Duodenal mucosa (tissue), 2 donors: ENCODE results near the gene PUM2.
"Not testable (repeated sequence)": the region's sequence is repeated elsewhere in the genome, so short reads cannot be mapped to it uniquely, and the experiment has no call there.

Source experiments
- H3K27ac ChIP-seq: one replicate; pipeline ENCODE4 v1.7.0; 2013; ENCODE audit warnings: low read depth, low read length
- H3K27me3 ChIP-seq, 2 donors: one replicate each; pipeline ENCODE4 v1.7.0; 2013; ENCODE audit warnings: low read length in 2 of 2, control low read depth in 1 of 2; ENCODE audit not compliant: insufficient read depth in 2 of 2, control insufficient read depth in 1 of 2
- H3K36me3 ChIP-seq, 2 donors: one replicate each; pipeline ENCODE4 v1.7.0; 2013; ENCODE audit warnings: low read length in 2 of 2, control low read depth in 1 of 2; ENCODE audit not compliant: insufficient read depth in 2 of 2, control insufficient read depth in 1 of 2
- H3K4me1 ChIP-seq, 2 donors: one replicate each; pipeline ENCODE4 v1.7.0; 2013; ENCODE audit warnings: low read length in 2 of 2, control low read depth in 1 of 2; ENCODE audit not compliant: insufficient read depth in 2 of 2, control insufficient read depth in 1 of 2
- H3K4me3 ChIP-seq, 2 donors: one replicate each; pipeline ENCODE4 v1.7.0; 2013; ENCODE audit warnings: low read length in 2 of 2, low read depth in 1 of 2
- H3K9ac ChIP-seq, 2 donors: one replicate each; pipeline ENCODE4 v1.7.0; 2013; ENCODE audit warnings: low read length in 2 of 2, low read depth in 1 of 2
- H3K9me3 ChIP-seq, 2 donors: one replicate each; pipeline ENCODE4 v1.7.0; 2013; ENCODE audit warnings: low read length in 2 of 2, control low read depth in 1 of 2; ENCODE audit not compliant: control insufficient read depth in 1 of 2

Gene PUM2

GRCh38 chr2:20384953-20385352 lies 34.3 kb upstream of the PUM2 start:
- Histone ChIP-seq H3K9ac (no peak overlapping the region), H3K9me3 (no peaks in the 10 kb centered on the region), H3K4me3 (no peak overlapping the region), H3K4me1 (peaks cover 22 to 24% of the 10 kb centered on the region in 2 donors), H3K27me3 (no peaks in the 10 kb centered on the region), H3K36me3 (no peaks in the 10 kb centered on the region), H3K27ac (no peak overlapping the region)

- Histone ChIP-seq H3K27ac (no peak overlapping the region), H3K9me3 (no peaks in the 10 kb centered on the region), H3K27me3 (no peaks in the 10 kb centered on the region), H3K4me3 (no peak overlapping the region), H3K4me1 (peaks cover 22 to 24% of the 10 kb centered on the region in 2 donors), H3K9ac (no peak overlapping the region), H3K36me3 (no peaks in the 10 kb centered on the region)
Measured at GRCh38 chr2:20382965-20383810, 32.5 kb upstream of the PUM2 start.

DNA sequence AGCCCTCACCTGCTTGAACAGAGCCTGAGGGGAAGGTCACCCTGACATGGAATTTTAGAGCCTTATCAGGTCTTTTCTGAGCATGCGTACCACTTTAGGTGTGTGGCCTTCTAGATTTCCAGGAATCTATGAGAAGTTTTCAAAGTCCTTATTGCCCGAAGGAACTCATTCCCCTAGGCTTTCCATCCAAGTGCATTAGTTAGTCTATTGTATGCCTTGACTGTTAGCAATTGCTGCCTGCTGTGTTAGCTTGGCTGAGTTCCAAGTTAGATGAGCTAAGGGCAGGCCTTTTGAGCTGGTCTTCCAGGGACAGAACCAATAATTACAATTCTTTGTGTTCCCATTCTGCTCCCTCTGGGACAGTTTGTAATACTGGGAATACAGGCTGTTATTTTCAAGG lies 30.8 kb upstream of the PUM2 start:
- H3K9ac ChIP-seq = no peak overlapping the region
- no peaks in the 10 kb centered on the region for H3K27me3 ChIP-seq
- no peak overlapping the region for H3K4me3 ChIP-seq
- no peaks in the 10 kb centered on the region for H3K36me3 ChIP-seq
- H3K9me3 ChIP-seq = no peaks in the 10 kb centered on the region
- peaks cover 22 to 23% of the 10 kb centered on the region in 2 donors for H3K4me1 ChIP-seq
- no peak overlapping the region for H3K27ac ChIP-seq

DNA sequence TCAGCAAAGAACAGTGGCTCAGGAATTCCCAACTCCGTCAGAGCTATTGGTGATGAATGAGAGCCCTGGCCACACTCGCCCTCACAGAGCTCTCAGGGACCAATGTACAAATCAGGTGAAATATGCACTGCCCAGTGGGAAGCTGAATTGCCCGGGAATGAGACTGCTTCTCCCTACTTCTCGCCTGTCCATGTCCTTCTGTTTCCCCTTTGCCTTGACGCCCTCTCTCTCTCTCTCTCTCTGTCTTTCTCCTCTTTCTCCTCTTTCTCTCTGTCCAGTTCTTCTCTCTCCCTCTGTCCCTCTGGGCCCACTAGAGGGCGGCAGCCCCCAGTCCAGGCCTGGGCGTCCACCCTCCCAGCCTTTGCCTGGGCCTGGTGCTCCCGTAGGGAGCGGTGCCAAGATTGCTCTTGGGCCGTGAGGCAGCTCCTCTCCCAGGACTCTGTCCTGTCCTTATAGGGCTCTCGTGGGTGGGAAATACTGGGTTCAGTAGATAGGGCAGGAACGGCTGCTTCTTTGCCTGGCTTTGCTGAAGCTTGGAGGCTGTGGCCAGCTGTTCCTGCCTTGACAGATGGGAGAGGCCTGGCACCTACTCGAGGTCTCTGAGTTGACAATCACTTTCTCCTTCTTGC lies 28.4 kb upstream of the PUM2 start:
- Histone ChIP-seq H3K9ac (no peak overlapping the region), H3K4me3 (no peak overlapping the region), H3K27ac (no peak overlapping the region), H3K36me3 (no peaks in the 10 kb centered on the region), H3K4me1 (peaks cover 6 to 7% of the 10 kb centered on the region in 2 donors), H3K27me3 (no peaks in the 10 kb centered on the region), H3K9me3 (no peaks in the 10 kb centered on the region)

DNA sequence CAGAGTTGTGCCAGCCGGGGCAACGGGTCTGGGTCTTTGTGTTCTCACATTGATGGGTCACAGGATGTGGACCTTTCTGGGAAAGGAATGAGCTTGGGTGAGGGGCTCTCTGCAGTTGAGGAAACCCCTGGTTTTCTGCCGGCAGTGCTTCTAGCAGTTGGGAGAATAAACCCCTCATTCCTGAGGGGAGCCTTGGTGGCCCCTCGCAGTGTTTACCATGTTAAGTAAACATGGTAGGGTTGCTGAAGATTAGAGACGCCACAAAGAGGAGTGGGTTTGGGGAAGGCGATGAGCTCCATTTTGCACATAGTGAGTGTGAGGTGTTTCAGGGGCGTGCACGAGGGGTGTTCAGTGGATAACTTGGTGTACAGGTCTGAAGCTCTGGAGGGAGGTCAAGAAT lies 27.7 kb upstream of the PUM2 start:
- Histone ChIP-seq H3K9ac (no peak overlapping the region), H3K4me1 (peaks cover 6 to 7% of the 10 kb centered on the region in 2 donors), H3K27me3 (no peaks in the 10 kb centered on the region), H3K9me3 (no peaks in the 10 kb centered on the region), H3K4me3 (no peak overlapping the region), H3K36me3 (no peaks in the 10 kb centered on the region), H3K27ac (no peak overlapping the region)

DNA sequence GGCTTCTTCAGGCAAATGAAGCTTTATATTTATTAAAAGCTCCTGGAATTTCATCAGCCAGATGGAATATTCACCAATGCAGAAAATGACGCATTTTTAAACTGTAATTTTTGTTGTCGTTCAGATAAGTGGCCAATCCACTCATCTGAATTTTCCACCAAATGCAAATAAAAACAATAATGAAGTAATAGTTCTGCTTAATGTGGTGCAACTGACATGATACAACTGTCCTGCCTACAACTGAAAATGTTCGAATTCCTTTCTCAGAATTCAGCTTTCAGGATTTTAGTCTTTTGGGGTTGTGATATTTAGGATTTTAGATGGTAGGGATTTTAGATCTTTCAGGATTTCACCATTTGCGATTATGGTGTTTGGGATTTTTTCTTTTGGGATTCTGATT lies 27.1 kb upstream of the PUM2 start:
- Histone ChIP-seq H3K27me3 (no peaks in the 10 kb centered on the region), H3K4me1 (peaks cover 6 to 7% of the 10 kb centered on the region in 2 donors), H3K9me3 (no peaks in the 10 kb centered on the region), H3K36me3 (no peaks in the 10 kb centered on the region), H3K9ac (no peak overlapping the region), H3K27ac (no peak overlapping the region), H3K4me3 (no peak overlapping the region)

- H3K4me1 ChIP-seq, H3K4me3 ChIP-seq, H3K9ac ChIP-seq, H3K27ac ChIP-seq, H3K36me3 ChIP-seq, H3K9me3 ChIP-seq, H3K27me3 ChIP-seq: not testable (repeated sequence)
Measured at GRCh38 chr2:20374982-20375381, 24.3 kb upstream of the PUM2 start.

DNA sequence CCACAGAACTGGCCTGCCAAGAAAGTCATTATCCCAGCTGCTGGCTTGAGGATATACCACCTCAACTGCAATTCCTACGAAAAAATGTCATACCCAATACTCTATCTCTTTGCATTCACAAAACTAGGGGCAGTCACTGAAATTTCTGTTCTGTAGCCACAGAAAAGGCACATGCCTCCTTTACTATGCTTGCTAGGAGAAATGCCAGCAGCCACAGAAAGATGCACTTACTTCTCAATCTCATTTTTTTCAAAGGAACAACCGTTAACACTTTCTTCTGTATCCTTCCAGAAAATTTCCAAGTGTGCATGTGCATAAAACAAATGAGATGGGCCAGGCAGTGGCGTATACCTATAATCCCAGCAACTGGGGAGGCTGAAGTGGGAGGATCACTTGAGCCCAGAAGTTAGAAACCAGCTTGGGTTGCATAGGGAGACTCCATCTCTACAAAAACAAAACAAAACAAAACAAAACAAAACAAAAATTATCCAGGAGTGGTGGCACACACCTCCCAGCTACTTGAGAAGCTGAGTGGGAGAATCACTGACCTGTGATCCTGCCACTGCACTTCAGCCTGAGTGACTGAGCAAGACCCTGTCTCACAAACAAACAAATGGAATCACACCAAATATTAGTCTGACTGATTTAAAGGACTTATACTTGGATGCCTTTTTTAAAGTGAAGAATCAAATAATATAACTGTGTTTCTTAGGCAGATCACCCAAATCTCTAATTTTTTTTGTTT lies 22.4 kb upstream of the PUM2 start:
- no peak overlapping the region for H3K9ac ChIP-seq
- H3K4me1 ChIP-seq = no peaks in the 10 kb centered on the region
- no peak overlapping the region for H3K27ac ChIP-seq
- no peak overlapping the region for H3K4me3 ChIP-seq
- no peaks in the 10 kb centered on the region for H3K36me3 ChIP-seq
- H3K27me3 ChIP-seq = no peaks in the 10 kb centered on the region
- no peaks in the 10 kb centered on the region for H3K9me3 ChIP-seq

DNA sequence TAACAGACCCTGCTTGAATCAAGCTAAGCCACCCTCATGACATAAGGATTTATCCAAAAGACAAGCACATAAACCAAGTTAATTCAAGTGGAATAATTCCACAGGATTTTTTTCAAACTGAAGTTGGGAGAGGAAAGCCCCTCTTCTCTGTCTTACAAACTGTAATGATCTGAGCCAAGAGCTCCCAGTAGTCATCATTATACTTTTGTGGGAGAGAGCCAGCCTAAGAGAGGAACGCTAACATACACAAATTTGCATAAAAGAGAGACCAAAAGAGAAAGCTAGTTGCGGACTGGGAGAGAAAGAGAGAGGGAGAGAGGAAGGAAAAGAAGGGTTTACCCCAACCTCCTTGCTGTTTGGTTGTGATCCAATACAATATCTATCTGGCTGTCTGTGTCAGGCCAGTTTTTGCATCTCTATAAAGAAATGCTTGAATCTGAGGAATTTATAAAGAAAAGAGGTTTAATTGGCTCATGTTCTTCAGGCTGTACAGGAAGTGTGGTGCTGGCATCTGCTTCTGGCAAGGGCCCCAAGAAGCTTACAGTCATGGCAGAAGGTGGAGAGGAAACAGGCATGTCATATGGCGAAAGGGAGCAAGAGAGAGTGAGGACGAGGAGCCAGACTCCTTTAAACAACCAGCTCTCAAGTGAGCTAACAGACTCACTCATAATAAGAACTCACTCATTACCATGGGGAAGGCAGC lies 20.8 kb upstream of the PUM2 start:
- Histone ChIP-seq H3K4me3 (no peak overlapping the region), H3K4me1 (no peaks in the 10 kb centered on the region), H3K9ac (no peak overlapping the region), H3K9me3 (peaks cover 0 to 4% of the 10 kb centered on the region in 2 donors), H3K36me3 (no peaks in the 10 kb centered on the region), H3K27ac (no peak overlapping the region), H3K27me3 (no peaks in the 10 kb centered on the region)
